Heart left ventricle (tissue), 16 donors: ENCODE measurements around the gene CTBP1. TPM values are rescaled to one million over a fixed set of nuclear protein-coding genes. Genes with fewer than 3 reads are reported as not detected.

Experiments
- ATAC-seq, 4 donors: fragments of 200-7000 bp; cut with Tn5 transposase; one replicate each; pipeline ENCODE4 v1.9.1; 2020 to 2022; ENCODE audit warnings: moderate library complexity in 4 of 4, mild to moderate bottlenecking in 3 of 4, moderate number of reproducible peaks in 1 of 4
- DNase-seq, 5 donors: peaks; one replicate each; pipeline ENCODE4 v3.0.0-alpha.2; 2020
- H3K27ac ChIP-seq, 12 donors: fragments of 200-600 bp; sonication (generic) in 4 of 12; one replicate each; pipeline versions ENCODE4 v1.5.0 to v1.8.0; 2016 to 2022; ENCODE audit warnings: mild to moderate bottlenecking in 2 of 12
- H3K27me3 ChIP-seq, 9 donors: fragments of 200-600 bp; sonication (generic) in 2 of 9; one replicate each; pipeline versions ENCODE4 v1.5.1 to v1.8.0; 2016 to 2022; ENCODE audit warnings: mild to moderate bottlenecking in 3 of 9
- H3K36me3 ChIP-seq, 9 donors: fragments of 200-600 bp; sonication (generic) in 2 of 9; one replicate each; pipeline versions ENCODE4 v1.5.0 to v1.8.0; 2018 to 2022; ENCODE audit warnings: mild to moderate bottlenecking in 2 of 9
- H3K4me1 ChIP-seq, 12 donors: fragments of 200-600 bp; sonication (generic) in 4 of 12; one replicate each; pipeline versions ENCODE4 v1.5.0 to v1.8.0; 2016 to 2022; ENCODE audit warnings: mild to moderate bottlenecking in 3 of 12
- H3K4me3 ChIP-seq, 12 donors: fragments of 200-600 bp; sonication (generic) in 4 of 12; one replicate each; pipeline versions ENCODE4 v1.5.0 to v1.8.0; 2017 to 2022; ENCODE audit warnings: mild to moderate bottlenecking in 9 of 12, moderate library complexity in 4 of 12
- H3K9me3 ChIP-seq, 12 donors: fragments of 200-600 bp; sonication (generic) in 4 of 12; one replicate each; pipeline versions ENCODE4 v1.5.0 to v1.8.0; 2016 to 2022; ENCODE audit warnings: mild to moderate bottlenecking in 1 of 12
- CTCF ChIP-seq, 12 donors: fragments of 200-600 bp; sonication (generic) in 4 of 12; IDR thresholded peaks; one replicate each; pipeline versions ENCODE4 v1.5.0 to v1.8.0; 2018 to 2022; ENCODE audit warnings: antibody characterized with exemption in 12 of 12, mild to moderate bottlenecking in 5 of 12
- POLR2A ChIP-seq, 2 donors: fragments of 450-650 bp; IDR thresholded peaks; one replicate each; pipeline ENCODE4 v1.6.1; 2017; ENCODE audit warnings: antibody characterized with exemption in 2 of 2, mild to moderate bottlenecking in 2 of 2, moderate library complexity in 2 of 2
- WGBS, 4 donors: extraction: QIAGEN DNeasy Blood & Tissue Kit in 2 of 4; methylation state at CpG; one replicate each; pipeline versions ENCODE4 v1.1.5 to v1.1.7; 2013 to 2018; 5-methylcytosine and 5-hydroxymethylcytosine counted together
- intact Hi-C, 10 donors: fragments of 100-400 bp; cut with DNase I; formaldehyde crosslinking; loops; one replicate each; pipeline versions ENCODE4 v1.11.1 to v1.14.2; 2022
- polyA plus RNA-seq, 2 donors: library from polyadenylated mRNA; stranded (reverse); fragments of 200-250 nt; gene quantifications; one replicate each; pipeline ENCODE4 v1.2.3, GENCODE V29; 2013
- total RNA-seq, 9 donors: library from RNA; depleted of rRNA in 2 of 9; stranded (reverse); fragments of >200 nt in 2 of 9; fragmentation: NEBNext Ultra II Directional in 3 of 9; extraction: Animal tissue kit (Norgen Biotek cat#: 25700) in 3 of 9; gene quantifications; one replicate each; pipeline versions ENCODE4 v1.1.0 to v1.2.4, GENCODE V29; 2016 to 2023
- donor health status: ischemic (EF 13 %, LVEDD 7.1; RV severe dilation, severe dysfunction).
- donor health status: healthy with polysubstance abuse.
- donor health status: DM: no; HTN: yes; CAD: no.
- donor health status: DM: no; HTN: no; CAD: no.
- donor health status: ischemic (EF 25% LVEDD 6.9; RV normal size, moderate dysfunction).
- donor health status: ischemic (EF 25% LVEDD 5.7; RV mildly dilated, moderate dysfunction).
- donor health status: healthy.
- donor health status: DM: yes; HTN: yes; CAD: no.
- donor health status: ischemic (EF 35%, LVEDD 5.7; RV mildly dilated, moderate dysfunction).
- donor health status: nonischemic (EF 11% LVEDD 7.7; RV severe dilation, severe dysfunction).
- donor health status: DM: yes; HTN: yes; CAD: no.
- donor health status: PGD.
- donor health status: ischemic (EF 29% LVEDD 5.4; RV normal size, mild dysfunction).
- donor health status: nonischemic (EF 23%, LVEDD 6.1; RV moderate dilation, normal function).

CTBP1 gene
- total and polyA plus RNA-seq, 11 donors = 92.0 to 165 (median 128) TPM

GRCh38 chr4:1246901-1247863 is 1.7 kb downstream of the CTBP1 start:
- intact Hi-C loops = loop anchor here in 8 of 10 donors (1.0 to 10.0 kb wide), 6 partner anchors 35 to 100 kb away; partner anchors contain the start of gene UVSSA (in 1 of the 8)
- Histone ChIP-seq H3K4me3 (peak overlapping the region; percentile 62 to 98 (median 86)), H3K36me3 (peaks cover 0 to 8% (median 0%) of the 10 kb centered on the region in 9 donors), H3K27me3 (no peaks in the 10 kb centered on the region), H3K27ac (peak overlapping the region; percentile 80 to 100 (median 98)), H3K4me1 (peaks cover 11 to 75% (median 67%) of the 10 kb centered on the region in 12 donors), H3K9me3 (no peaks in the 10 kb centered on the region)
- WGBS, 4 donors = 8 to 14% (median 9%) methylated on average over 17 to 48 of the region's 48 CpGs
- ATAC-seq (peak in 1 of 4 donors; percentile 7), DNase-seq (peak in 3 of 5 donors; percentile 6 to 53 (median 21))
- TF ChIP-seq CTCF (IDR thresholded peaks at IDR 0.05) (no peak), POLR2A (IDR thresholded peaks at IDR 0.05) (no peak)

GRCh38 chr4:1246111-1246881 is 2.6 kb downstream of the CTBP1 start:
- WGBS, 4 donors = 53 to 58% (median 56%) methylated on average over 17 to 24 of the region's 24 CpGs
- H3K27me3 ChIP-seq = no peaks in the 10 kb centered on the region
- H3K9me3 ChIP-seq = no peaks in the 10 kb centered on the region
- TF ChIP-seq CTCF (IDR thresholded peaks at IDR 0.05) (no peak), POLR2A (IDR thresholded peaks at IDR 0.05) (no peak)
- peak in 1 of 4 donors; percentile 39 for ATAC-seq
- peak overlapping the region in 9 of 12 donors; percentile 70 to 98 (median 88) for H3K4me3 ChIP-seq
- intact Hi-C loops = loop anchor here in 8 of 10 donors (1.0 to 10.0 kb wide), 6 partner anchors 34 to 101 kb away; partner anchors contain the start of gene UVSSA (in 1 of the 8)
- peaks cover 0 to 9% (median under 1%) of the 10 kb centered on the region in 9 donors for H3K36me3 ChIP-seq
- peak overlapping the region in 10 of 12 donors; percentile 96 to 100 (median 98) for H3K27ac ChIP-seq
- peaks cover 11 to 80% (median 73%) of the 10 kb centered on the region in 12 donors for H3K4me1 ChIP-seq
- peak in 4 of 5 donors; percentile 17 to 62 (median 35) for DNase-seq

GRCh38 chr4:1245481-1246051 is 3.4 kb downstream of the CTBP1 start:
- peak overlapping the region in 4 of 12 donors; percentile 83 to 95 (median 90) for H3K4me3 ChIP-seq

More at GRCh38 chr4:1245481-1246051, 3.4 kb downstream of the CTBP1 start:
- peaks cover 0 to 12% (median 8%) of the 10 kb centered on the region in 9 donors for H3K36me3 ChIP-seq
- intact Hi-C loops = loop anchor here in 8 of 10 donors (1.0 to 10.0 kb wide), 6 partner anchors 33 to 102 kb away; partner anchors contain the start of gene UVSSA (in 1 of the 8)
- no peaks in the 10 kb centered on the region for H3K9me3 ChIP-seq
- peaks cover 9 to 74% (median 68%) of the 10 kb centered on the region in 12 donors for H3K4me1 ChIP-seq
- ATAC-seq = no peak
- H3K27ac ChIP-seq = peak overlapping the region in 4 of 12 donors; percentile 96 to 100 (median 96)
- peak in 2 of 5 donors; percentile 6 to 49 for DNase-seq
- WGBS, 4 donors = 68 to 83% (median 76%) methylated on average over 23 to 26 of the region's 26 CpGs
- TF ChIP-seq POLR2A (IDR thresholded peaks at IDR 0.05) (no peak), CTCF (IDR thresholded peaks at IDR 0.05) (no peak)
- H3K27me3 ChIP-seq = no peaks in the 10 kb centered on the region
